Lung (tissue), 12 donors: ENCODE results near the gene PCBP3. TPM values are rescaled to one million over a fixed set of nuclear protein-coding genes. Genes with fewer than 3 reads are reported as not detected.

Experiments used
- ATAC-seq: fragments of 200-7000 bp; cut with Tn5 transposase; one replicate; pipeline ENCODE4 v1.9.1; 2020; ENCODE audit warnings: moderate number of reproducible peaks; ENCODE audit not compliant: insufficient read depth, low FRiP score
- DNase-seq, 3 donors: peaks; one replicate each; pipeline ENCODE4 v3.0.0-alpha.2; 2013 to 2017
- H3K27ac ChIP-seq, 2 donors: one replicate each; pipeline ENCODE4 v1.5.1; 2013; ENCODE audit warnings: mild to moderate bottlenecking in 2 of 2, moderate library complexity in 2 of 2, control low read depth in 1 of 2, inconsistent platforms in 1 of 2, low read depth in 1 of 2, low read length in 1 of 2
- H3K27me3 ChIP-seq, 3 donors: one replicate each; pipeline ENCODE4 v1.5.1; 2013; ENCODE audit warnings: low read length in 2 of 3; ENCODE audit not compliant: control insufficient read depth in 3 of 3, insufficient read depth in 3 of 3
- H3K36me3 ChIP-seq, 4 donors: one replicate each; pipeline ENCODE4 v1.5.1; 2013; ENCODE audit warnings: low read length in 4 of 4, mild to moderate bottlenecking in 1 of 4, moderate library complexity in 1 of 4; ENCODE audit not compliant: control insufficient read depth in 4 of 4, insufficient read depth in 4 of 4
- H3K4me1 ChIP-seq, 5 donors: one replicate each; pipeline ENCODE4 v1.5.1; 2013; ENCODE audit warnings: low read length in 5 of 5, mild to moderate bottlenecking in 2 of 5, moderate library complexity in 1 of 5; ENCODE audit not compliant: control insufficient read depth in 5 of 5, insufficient read depth in 5 of 5
- H3K4me3 ChIP-seq: one replicate; pipeline ENCODE4 v1.5.1; 2013; ENCODE audit warnings: mild to moderate bottlenecking, control low read depth, moderate library complexity
- H3K9ac ChIP-seq, 2 donors: one replicate each; pipeline ENCODE4 v1.5.1; 2013; ENCODE audit warnings: low read length in 2 of 2, control low read depth in 1 of 2; ENCODE audit not compliant: insufficient read depth in 1 of 2
- H3K9me3 ChIP-seq, 4 donors: one replicate each; pipeline ENCODE4 v1.5.1; 2013; ENCODE audit warnings: low read length in 3 of 4, mild to moderate bottlenecking in 1 of 4, moderate library complexity in 1 of 4; ENCODE audit not compliant: control insufficient read depth in 4 of 4, insufficient read depth in 3 of 4
- CTCF ChIP-seq: IDR thresholded peaks from 2 replicates; pipeline ENCODE4 v1.5.1; 2012; ENCODE audit warnings: mild to moderate bottlenecking; ENCODE audit errors: control extremely low read depth, extremely low read depth
- WGBS, 2 donors: extraction: QIAGEN DNeasy Blood & Tissue Kit; methylation state at CpG; one replicate each; pipeline ENCODE4 v1.1.7; 2013; 5-methylcytosine and 5-hydroxymethylcytosine counted together
- polyA plus RNA-seq, 2 donors: library from polyadenylated mRNA; stranded (reverse); fragments of 200-250 nt; gene quantifications; one replicate each; pipeline ENCODE4 v1.2.1, GENCODE V29; 2013
- total RNA-seq, 2 donors: library from RNA; depleted of rRNA in 1 of 2; stranded (reverse); fragments of >200 nt in 1 of 2; gene quantifications; one replicate each; pipeline ENCODE4 v1.2.1, GENCODE V29; 2014 to 2021
- donor health status: control.
- donor health status: control.
- donor health status: Bipolar disorder and iron deficiency.
- donor health status: healthy.
- donor health status: DM: yes; HTN: yes; CAD: no.

The PCBP3 gene
- total and polyA plus RNA-seq, 4 donors = 1.6 to 8.2 (median 3.1) TPM

GRCh38 chr21:45844181-45844580, 200.7 kb downstream of the PCBP3 start:
- DNase-seq (no peak), ATAC-seq (no peak)
- H3K9me3 ChIP-seq = peaks cover 0 to 14% (median 8%) of the 10 kb centered on the region in 4 donors
- H3K27ac ChIP-seq = no peak overlapping the region
- no peak for TF ChIP-seq CTCF
- H3K4me3 ChIP-seq = no peak overlapping the region
- peaks cover 0 to 3% (median 0%) of the 10 kb centered on the region in 5 donors for H3K4me1 ChIP-seq
- no peak overlapping the region for H3K9ac ChIP-seq
- 85 to 93% methylated on average over 8 of the region's 8 CpGs for WGBS, 2 donors
- no peaks in the 10 kb centered on the region for H3K36me3 ChIP-seq
- peaks cover 0 to 2% (median 0%) of the 10 kb centered on the region in 3 donors for H3K27me3 ChIP-seq

- Histone ChIP-seq H3K4me1 (peaks cover 0 to 3% (median 0%) of the 10 kb centered on the region in 5 donors), H3K36me3 (no peaks in the 10 kb centered on the region), H3K9me3 (peaks cover 0 to 14% (median 8%) of the 10 kb centered on the region in 4 donors), H3K27ac (no peak overlapping the region), H3K9ac (no peak overlapping the region), H3K27me3 (peaks cover 0 to 2% (median 0%) of the 10 kb centered on the region in 3 donors), H3K4me3 (no peak overlapping the region)
- 86 to 92% methylated on average over 12 of the region's 12 CpGs for WGBS, 2 donors
- no peak for DNase-seq
- TF ChIP-seq CTCF = no peak
- ATAC-seq = no peak
Observed at GRCh38 chr21:45845063-45845769, 201.7 kb downstream of the PCBP3 start.

- ATAC-seq (no peak), DNase-seq (no peak)
- Histone ChIP-seq H3K27me3 (peaks cover 0 to 2% (median 0%) of the 10 kb centered on the region in 3 donors), H3K9me3 (peaks cover 0 to 11% (median 6%) of the 10 kb centered on the region in 4 donors), H3K36me3 (no peaks in the 10 kb centered on the region), H3K27ac (no peak overlapping the region), H3K4me3 (no peak overlapping the region), H3K4me1 (peaks cover 0 to 3% (median 0%) of the 10 kb centered on the region in 5 donors), H3K9ac (no peak overlapping the region)
- TF ChIP-seq CTCF = no peak
- WGBS, 2 donors = 45 to 70% methylated on average over 3 of the region's 3 CpGs
Observed at GRCh38 chr21:45845770-45846090, 202.2 kb downstream of the PCBP3 start.
